ENCODE data around the gene ZNF888. TPM values are rescaled to one million over a fixed set of nuclear protein-coding genes. Genes with fewer than 3 reads are reported as not detected.

ZNF888 gene
- total RNA-seq, 1 experiment from 2014 or later: 13.4 TPM

GRCh38 chr19:52946322-52947310, 23.4 kb upstream of the ZNF888 start:
- Mint-ChIP-seq H3K27me3 (ENCODE audit: low read depth) (no peaks in the 10 kb centered on the region), H3K27ac (peak overlapping the region in 2 of 3 experiments; percentile 16 to 74; a peak in 3 of 7 replicates), H3K4me3 (peak overlapping the region; percentile 56 to 75), H3K36me3 (ENCODE audit: insufficient read depth in 1 of 3, low read depth in 3 of 3) (peaks cover 33 to 34% (median 34%) of the 10 kb centered on the region in 3 experiments), H3K4me1 (peaks cover 29 to 38% of the 10 kb centered on the region in 2 experiments), H3K9me3 (peaks cover 37 to 39% of the 10 kb centered on the region in 2 experiments)
- Histone ChIP-seq H3K23me2 (ENCODE audit: insufficient read length, low read depth, low read length, poor library complexity, severe bottlenecking) (peaks cover 4% of the 10 kb centered on the region), H3K27ac (ENCODE audit: insufficient read length, low read depth, low read length) (no peak overlapping the region), H4K8ac (replicated peaks; ENCODE audit: insufficient read length, low read depth, low read length) (no peak overlapping the region), H3K23ac (ENCODE audit: insufficient read length, low read depth, low read length) (no peak overlapping the region), H3K14ac (ENCODE audit: insufficient read depth, low read length) (no peak overlapping the region; the same call in 1 of the 2 replicates), H2BK15ac (ENCODE audit: low read depth, low read length) (no peak overlapping the region), H3K4me1 (ENCODE audit: insufficient read depth, low read length) (peaks cover 6% of the 10 kb centered on the region; the same call in 1 of the 2 replicates), H3K79me1 (ENCODE audit: insufficient read depth, low read depth, low read length, poor library complexity, severe bottlenecking) (no peaks in the 10 kb centered on the region), H4K20me1 (ENCODE audit: control insufficient read depth, insufficient read depth, insufficient read length) (no peaks in the 10 kb centered on the region), H2BK120ac (ENCODE audit: low read depth, low read length, poor library complexity, severe bottlenecking) (no peak overlapping the region), H3K27me3 (ENCODE audit: insufficient read depth, low read length) (no peaks in the 10 kb centered on the region), H3K18ac (ENCODE audit: insufficient read length, low read depth, low read length) (no peak overlapping the region), H2BK5ac (ENCODE audit: insufficient read length, low read length) (no peak overlapping the region), H3K9ac (ENCODE audit: extremely low read depth, insufficient read length, low read length) (no peak overlapping the region), H2BK20ac (ENCODE audit: low read depth, low read length, poor library complexity, severe bottlenecking) (no peak overlapping the region), H3K56ac (ENCODE audit: insufficient read length, low read depth, low read length) (no peak overlapping the region), H2BK12ac (ENCODE audit: insufficient read length, low read depth, low read length) (no peak overlapping the region), H2AK5ac (ENCODE audit: insufficient read length, low read length) (no peak overlapping the region), H3K4ac (ENCODE audit: low read depth, low read length) (no peak overlapping the region), H4K5ac (ENCODE audit: insufficient read length, low read depth, low read length) (no peak overlapping the region), H3K4me2 (ENCODE audit: insufficient read depth, insufficient read length, low read length) (peak overlapping the region; percentile 64), H3T11ph (ENCODE audit: low read length) (no peak overlapping the region), H3K79me2 (ENCODE audit: insufficient read depth, low read length) (no peaks in the 10 kb centered on the region), H3K9me3 (ENCODE audit: control insufficient read depth, low read depth, low read length) (peaks cover 31% of the 10 kb centered on the region), H2AFZ (ENCODE audit: low read length) (no peak overlapping the region), H4K91ac (ENCODE audit: insufficient read length, low read depth, low read length) (no peak overlapping the region)
- peak; percentile 17; the same call in 1 of the 3 replicates for TF ChIP-seq CTCF (conservative IDR thresholded peaks at IDR 0.05)
- WGBS (ENCODE audit: extremely low coverage, insufficient read length, low lambda C conversion rate): no CpG with 5 or more reads among the region's 39 CpGs
- DNase-seq: peak; percentile 99

Measured in H9 (cell line).